Glomerular visceral epithelial cell (primary cell): ENCODE data around the gene COX14.
"Not testable (repeated sequence)": the region's sequence is repeated elsewhere in the genome, so short reads cannot be mapped to it uniquely, and the experiment has no call there.

Experiments
- DNase-seq: peaks from one replicate; pipeline ENCODE4 v3.0.0-alpha.2; 2016; ENCODE audit errors: extremely low spot score

Gene COX14

DNA sequence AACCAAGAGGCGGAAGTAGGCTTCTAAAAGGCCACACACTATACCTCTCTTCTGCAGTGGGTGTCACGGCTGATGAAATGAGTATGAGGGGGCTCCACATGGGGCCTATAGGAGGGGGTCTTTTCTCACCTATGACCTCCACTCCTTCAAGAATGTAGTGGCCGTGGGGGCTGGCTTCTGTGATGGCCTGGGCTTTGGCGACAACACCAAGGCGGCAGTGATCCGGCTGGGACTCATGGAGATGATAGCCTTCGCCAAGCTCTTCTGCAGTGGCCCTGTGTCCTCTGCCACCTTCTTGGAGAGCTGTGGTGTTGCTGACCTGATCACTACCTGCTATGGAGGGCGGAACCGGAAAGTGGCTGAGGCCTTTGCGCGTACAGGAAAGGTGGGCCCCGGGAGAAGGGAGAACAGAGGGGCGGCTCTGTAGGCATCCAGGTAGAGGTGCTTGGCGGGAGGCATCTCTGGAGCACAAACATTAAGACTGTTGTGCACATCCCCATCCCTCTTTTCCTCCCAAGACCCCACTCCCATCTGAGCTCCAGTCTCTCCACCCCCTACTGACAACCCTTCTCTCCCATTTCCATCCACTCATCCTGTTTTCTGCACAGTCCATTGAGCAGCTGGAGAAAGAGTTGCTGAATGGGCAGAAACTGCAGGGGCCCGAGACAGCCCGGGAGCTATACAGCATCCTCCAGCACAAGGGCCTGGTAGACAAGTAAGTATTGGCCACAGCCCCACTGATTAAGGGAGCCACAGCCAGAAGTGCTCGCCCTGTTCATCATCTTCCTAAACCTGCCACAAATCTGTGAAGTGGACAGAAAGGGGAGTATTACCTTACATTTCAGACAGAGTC lies 4.4 kb upstream of the COX14 start:
- DNase-seq, result no peak

DNA sequence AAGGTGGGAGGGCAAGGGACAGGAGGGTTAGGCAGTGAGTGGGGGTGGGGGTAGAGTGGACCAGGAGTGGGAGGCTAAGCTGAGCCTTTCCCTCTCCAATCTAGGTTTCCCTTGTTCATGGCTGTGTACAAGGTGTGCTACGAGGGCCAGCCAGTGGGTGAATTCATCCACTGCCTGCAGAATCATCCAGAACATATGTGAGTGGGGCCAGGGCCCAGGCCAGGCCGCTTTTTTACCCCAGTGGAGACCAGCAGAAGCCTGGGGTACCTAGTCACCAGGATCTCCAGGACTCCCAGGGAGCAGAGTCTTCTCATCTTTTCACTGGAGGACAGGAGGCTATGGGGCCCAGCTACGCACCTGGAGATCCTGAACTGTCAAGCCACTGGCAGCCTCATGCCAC lies 2.7 kb upstream of the COX14 start:
- DNase-seq, result no peak

GRCh38 chr12:50110127-50110761 lies 1.8 kb upstream of the COX14 start:
- DNase-seq, result peak; percentile 32

GRCh38 chr12:50110762-50111351 lies 1.2 kb upstream of the COX14 start:
- DNase-seq, result peak; percentile 86

- no peak for DNase-seq
Measured at GRCh38 chr12:50111395-50111692, 692 bp upstream of the COX14 start.

DNA sequence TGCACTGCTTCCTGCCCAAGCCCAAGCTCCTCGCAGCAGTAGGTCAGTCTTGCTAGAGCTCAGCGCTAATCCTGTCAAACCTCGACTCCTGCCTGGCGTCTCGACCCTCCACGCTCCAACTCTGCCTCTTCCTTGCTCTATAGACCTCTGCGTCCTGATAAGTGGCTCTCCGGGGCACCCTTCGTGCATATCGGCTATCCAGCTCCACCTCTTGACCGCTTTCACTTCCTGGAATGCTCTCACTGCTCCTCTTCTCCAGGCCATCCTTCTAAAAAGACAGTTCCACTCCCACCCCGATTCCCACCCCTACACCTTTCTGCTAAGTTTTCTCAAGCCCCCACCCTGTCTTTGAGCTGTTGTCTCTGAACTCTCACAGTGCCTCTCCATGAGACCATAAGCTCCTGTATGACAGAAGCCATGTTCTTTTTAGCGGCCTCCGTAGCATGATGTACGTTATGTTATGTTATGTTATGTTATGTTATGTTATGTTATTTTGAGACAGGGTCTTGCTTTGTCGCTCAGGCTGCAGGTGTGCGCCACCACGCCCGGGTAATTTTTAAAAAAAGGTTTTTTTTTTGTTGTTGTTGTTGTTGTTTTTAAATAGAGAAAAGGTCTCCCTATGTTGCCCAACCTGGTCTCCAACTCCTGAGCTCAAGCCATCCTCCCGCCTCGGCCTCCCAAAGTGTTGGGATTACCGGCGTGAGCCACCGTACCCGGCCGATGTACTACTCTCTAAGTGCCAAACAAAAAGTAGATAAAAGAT lies 601 bp downstream of the COX14 start:
- peak; percentile 39 for DNase-seq

DNA sequence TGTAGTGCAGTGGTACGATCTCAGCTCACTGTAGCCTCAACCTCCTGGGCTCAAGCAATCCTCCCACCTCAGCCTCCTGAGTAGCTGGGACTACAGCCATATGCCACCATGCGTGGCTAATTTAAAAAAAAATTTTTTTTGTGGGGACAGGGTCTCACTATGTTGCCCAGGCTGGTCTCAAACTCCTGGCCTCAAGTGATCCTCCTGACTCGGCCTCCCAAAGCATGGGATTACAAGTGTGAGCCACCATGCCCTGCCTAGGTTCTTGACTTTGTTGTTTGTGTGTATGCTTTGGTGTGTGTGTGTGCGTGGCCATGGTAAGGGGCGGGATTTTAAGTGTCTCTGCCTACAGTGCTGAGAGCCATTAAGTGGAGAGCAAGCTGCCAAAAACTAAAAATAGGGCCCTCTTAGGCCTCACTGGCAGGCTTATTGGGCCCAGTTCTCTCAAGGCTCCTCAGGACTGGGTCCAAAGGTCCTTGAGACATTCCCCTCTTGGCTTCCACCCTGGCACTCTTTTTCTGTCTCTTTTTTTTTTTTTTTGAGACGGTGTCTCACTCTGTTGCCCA lies 5.1 kb downstream of the COX14 start:
- DNase-seq, result no peak

DNA sequence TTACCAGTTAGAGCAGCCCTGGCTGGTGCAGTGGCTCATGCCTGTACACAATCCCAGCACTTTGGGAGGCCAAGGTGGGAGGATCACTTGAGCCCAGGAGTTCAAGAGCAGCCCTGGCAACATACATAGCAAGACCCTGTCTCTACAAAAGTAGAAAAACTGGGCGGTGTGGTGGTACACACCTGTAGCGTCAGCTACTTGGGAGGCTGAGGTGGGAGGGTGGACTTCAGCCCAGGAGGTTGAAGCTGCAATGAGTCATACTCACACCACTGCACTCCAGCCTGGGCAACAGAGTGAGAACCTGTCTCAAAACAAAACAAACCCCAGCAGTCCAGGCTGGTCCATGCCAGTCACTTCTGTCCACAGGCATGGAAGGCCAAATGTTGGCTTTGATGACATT lies 7.4 kb downstream of the COX14 start:
- no peak for DNase-seq

DNA sequence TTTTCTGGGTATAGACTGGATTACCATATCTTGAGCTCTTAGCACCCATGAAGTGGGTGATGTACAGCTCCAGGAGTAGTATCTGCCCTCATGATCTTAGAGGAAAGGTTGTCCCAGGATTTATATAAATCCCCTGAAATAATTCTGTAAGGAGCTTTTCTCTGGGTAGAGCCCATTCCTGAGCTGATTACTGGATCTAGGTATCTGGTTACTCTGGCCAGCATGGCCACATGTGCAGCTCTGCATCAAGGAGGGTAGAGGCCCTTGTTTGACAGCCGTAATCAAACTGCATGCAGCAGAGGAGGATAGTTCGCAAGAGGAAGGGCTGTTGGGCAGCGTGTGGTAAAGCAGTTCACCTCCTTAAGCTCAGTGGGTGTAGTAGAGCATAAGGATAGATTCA lies 8.5 kb downstream of the COX14 start:
- no peak for DNase-seq

DNA sequence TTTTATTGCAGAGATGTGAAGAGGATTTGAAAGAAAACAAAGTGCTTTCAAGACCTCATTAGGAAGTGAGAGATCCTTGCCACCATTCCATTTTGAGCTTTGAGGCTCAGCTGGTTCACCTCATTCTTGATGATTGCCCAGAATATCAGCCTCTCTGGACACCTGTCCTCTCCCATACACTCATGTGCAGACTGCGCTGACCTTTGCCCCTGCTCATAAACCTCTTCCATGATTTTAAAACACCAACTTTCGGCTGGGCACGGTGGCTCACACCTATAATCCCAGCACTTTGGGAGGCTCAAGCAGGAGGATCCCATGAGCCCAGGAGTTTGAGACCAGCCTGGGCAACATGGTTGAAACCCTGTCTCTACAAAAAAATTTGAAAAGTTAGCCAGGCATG lies 8.9 kb downstream of the COX14 start:
- no peak for DNase-seq

GRCh38 chr12:50121641-50122040 lies 9.6 kb downstream of the COX14 start:
- no peak for DNase-seq

DNA sequence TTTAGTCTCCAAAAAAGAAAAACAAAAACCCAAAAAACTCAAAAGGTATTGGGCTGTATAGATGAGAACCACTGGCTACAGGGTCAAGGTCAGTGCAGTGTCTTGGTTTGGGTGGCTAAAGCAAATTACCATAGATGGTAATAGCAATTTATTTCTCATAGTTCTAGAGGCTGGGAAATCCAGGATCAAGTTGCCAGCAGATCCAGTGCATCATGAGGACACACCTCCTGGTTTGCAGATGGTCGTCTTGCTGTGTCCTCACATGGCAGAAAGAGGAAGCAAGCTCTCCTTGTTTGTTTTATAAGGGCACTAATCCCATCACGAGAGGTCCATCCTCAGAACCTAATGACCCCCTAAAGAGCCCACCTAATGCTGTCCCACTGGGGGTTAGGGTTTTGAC lies 11.2 kb downstream of the COX14 start:
- DNase-seq, result no peak

GRCh38 chr12:50127546-50127945 lies 15.5 kb downstream of the COX14 start:
- no peak for DNase-seq

- DNase-seq, result no peak
Measured at GRCh38 chr12:50129290-50129689, 17.3 kb downstream of the COX14 start.

- DNase-seq, result peak; percentile 15
Measured at GRCh38 chr12:50132505-50133135, 20.6 kb downstream of the COX14 start.

GRCh38 chr12:50142993-50143392 lies 31.0 kb downstream of the COX14 start:
- DNase-seq, result no peak

GRCh38 chr12:50145439-50145838 lies 33.4 kb downstream of the COX14 start:
- DNase-seq, result no peak

DNA sequence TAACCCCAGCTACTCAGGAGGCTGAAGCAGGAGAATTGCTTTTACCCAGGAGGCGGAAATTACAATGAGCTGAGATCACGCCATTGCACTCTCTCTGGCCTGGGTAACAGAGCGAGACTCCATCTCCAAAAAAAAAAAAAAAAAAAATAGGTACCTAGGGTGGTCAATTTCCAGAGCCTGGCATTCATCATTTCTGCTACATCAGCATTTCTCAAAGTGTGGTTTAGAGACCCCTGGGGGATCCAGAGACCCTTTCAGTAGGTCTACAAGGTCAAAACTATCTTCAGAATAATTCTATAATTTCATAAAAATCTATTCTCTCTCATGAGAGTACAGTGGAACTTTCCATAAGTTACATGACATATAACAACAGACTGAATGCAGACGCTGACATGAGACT lies 35.2 kb downstream of the COX14 start:
- no peak for DNase-seq

GRCh38 chr12:50148011-50148410 lies 36.0 kb downstream of the COX14 start:
- DNase-seq, result not testable (repeated sequence)

DNA sequence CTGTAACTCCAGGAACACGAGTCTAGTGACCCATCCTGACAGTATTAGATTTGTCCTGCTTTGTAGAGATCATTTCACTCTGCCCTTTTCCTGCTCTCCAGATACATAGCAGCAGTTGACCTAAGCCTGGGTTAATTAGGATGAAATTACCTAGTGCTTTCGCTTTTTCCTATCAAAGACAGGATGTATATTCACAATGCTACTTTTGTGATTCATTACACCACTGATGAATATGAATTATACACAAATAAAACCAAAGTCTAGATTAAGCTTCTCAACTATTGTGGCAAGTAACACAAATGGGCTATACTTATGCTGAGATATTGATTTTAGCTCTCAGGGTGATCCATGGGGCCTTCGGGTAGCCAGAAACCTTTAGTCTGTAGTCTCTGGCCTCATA lies 37.3 kb downstream of the COX14 start:
- no peak for DNase-seq

GRCh38 chr12:50151047-50151687 lies 39.1 kb downstream of the COX14 start:
- peak; percentile 13 for DNase-seq
